Measurements from ENCODE around the gene CENPX. TPM values are rescaled to one million over a fixed set of nuclear protein-coding genes. Genes with fewer than 3 reads are reported as not detected.

Gene CENPX
- total RNA-seq, 2 donors from 2014 or later = 16.5 to 24.4 TPM

GRCh38 chr17:82061047-82061925 is 38.6 kb upstream of the CENPX start:
- intact Hi-C loops (cut with DNase I) = no loop called here
- H3K9me3 ChIP-seq = no peaks in the 10 kb centered on the region
- no peak overlapping the region for H3K4me3 ChIP-seq
- no peak for ATAC-seq
- TF ChIP-seq POLR2A (IDR thresholded peaks at IDR 0.05) = no peak
- no peak for TF ChIP-seq CTCF (IDR thresholded peaks at IDR 0.05)
- H3K4me1 ChIP-seq = peaks cover 28% of the 10 kb centered on the region
- H3K27me3 ChIP-seq = no peaks in the 10 kb centered on the region
- peaks cover 3 to 20% of the 10 kb centered on the region in 2 donors for H3K36me3 ChIP-seq (replicated peaks in 1 of 2; ENCODE audit: insufficient read depth in 1 of 2, low read depth in 2 of 2)
- DNase-seq = no peak
- H3K27ac ChIP-seq = no peak overlapping the region
- 85 to 94% methylated on average over 5 to 29 of the region's 34 CpGs for WGBS, 2 donors

GRCh38 chr17:82060614-82061013 is 37.9 kb upstream of the CENPX start:
- Histone ChIP-seq H3K9me3 (no peaks in the 10 kb centered on the region), H3K27ac (no peak overlapping the region), H3K36me3 (replicated peaks in 1 of 2; ENCODE audit: insufficient read depth in 1 of 2, low read depth in 2 of 2) (peaks cover 3 to 22% of the 10 kb centered on the region in 2 donors), H3K4me3 (no peak overlapping the region), H3K4me1 (peaks cover 23% of the 10 kb centered on the region), H3K27me3 (no peaks in the 10 kb centered on the region)
- DNase-seq (no peak), ATAC-seq (no peak)
- 90 to 92% methylated on average over 4 to 14 of the region's 14 CpGs for WGBS, 2 donors
- TF ChIP-seq CTCF (IDR thresholded peaks at IDR 0.05) (no peak), POLR2A (IDR thresholded peaks at IDR 0.05) (no peak)
- intact Hi-C loops (cut with DNase I) = no loop called here

- Histone ChIP-seq H3K9me3 (no peaks in the 10 kb centered on the region), H3K27ac (no peak overlapping the region), H3K4me1 (peaks cover 20% of the 10 kb centered on the region), H3K27me3 (no peaks in the 10 kb centered on the region), H3K4me3 (no peak overlapping the region), H3K36me3 (replicated peaks in 1 of 2; ENCODE audit: insufficient read depth in 1 of 2, low read depth in 2 of 2) (peaks cover 4 to 26% of the 10 kb centered on the region in 2 donors)
- intact Hi-C loops (cut with DNase I) = no loop called here
- no peak for DNase-seq
- no peak for ATAC-seq
- WGBS, 2 donors = 60 to 79% methylated on average over 3 to 12 of the region's 16 CpGs
- TF ChIP-seq POLR2A (IDR thresholded peaks at IDR 0.05) = no peak
- no peak for TF ChIP-seq CTCF (IDR thresholded peaks at IDR 0.05)
Measured at GRCh38 chr17:82060001-82060380, 37.3 kb upstream of the CENPX start.

GRCh38 chr17:82059272-82060000 is 36.8 kb upstream of the CENPX start:
- Histone ChIP-seq H3K9me3 (no peaks in the 10 kb centered on the region), H3K27ac (no peak overlapping the region), H3K4me1 (peaks cover 15% of the 10 kb centered on the region), H3K4me3 (no peak overlapping the region), H3K27me3 (no peaks in the 10 kb centered on the region), H3K36me3 (replicated peaks in 1 of 2; ENCODE audit: insufficient read depth in 1 of 2, low read depth in 2 of 2) (peaks cover 8 to 28% of the 10 kb centered on the region in 2 donors)
- ATAC-seq (no peak), DNase-seq (no peak)
- TF ChIP-seq CTCF (IDR thresholded peaks at IDR 0.05) (no peak), POLR2A (IDR thresholded peaks at IDR 0.05) (no peak)
- WGBS, 2 donors = 81% methylated on average over 7 to 19 of the region's 19 CpGs
- intact Hi-C loops (cut with DNase I) = no loop called here

Data from body of pancreas (tissue), 4 donors.